ENCODE data around the gene RNF20. TPM values are rescaled to one million over a fixed set of nuclear protein-coding genes. Genes with fewer than 3 reads are reported as not detected.

Gene RNF20
- total RNA-seq, 1 donor from 2014 or later, result 42.8 TPM

- Histone ChIP-seq H3K36me3 (ENCODE audit: insufficient read depth, low read length) (no peaks in the 10 kb centered on the region), H3K9ac (ENCODE audit: low read length) (no peak overlapping the region), H3K27me3 (ENCODE audit: insufficient read depth, low read length) (no peaks in the 10 kb centered on the region), H4K20me1 (ENCODE audit: insufficient read depth, low read length) (no peaks in the 10 kb centered on the region), H3K9me3 (ENCODE audit: insufficient read depth, low read depth, low read length) (no peaks in the 10 kb centered on the region), H3K4me2 (ENCODE audit: low read length) (no peak overlapping the region), H2AFZ (ENCODE audit: low read depth, low read length) (no peak overlapping the region), H3K27ac (ENCODE audit: low read depth, low read length) (no peak overlapping the region), H3K79me2 (ENCODE audit: insufficient read depth, low read length) (no peaks in the 10 kb centered on the region), H3K4me1 (ENCODE audit: insufficient read depth, low read length) (peaks cover 7% of the 10 kb centered on the region), H3K4me3 (ENCODE audit: insufficient read depth, low read depth, low read length) (no peak overlapping the region)
- no peak for DNase-seq (ENCODE audit: low read depth)
- Mint-ChIP-seq H3K36me3 (ENCODE audit: low read depth, unreplicated experiment) (no peaks in the 10 kb centered on the region), H3K27ac (ENCODE audit: unreplicated experiment) (no peak overlapping the region), H3K27me3 (ENCODE audit: low read depth, unreplicated experiment) (no peaks in the 10 kb centered on the region), H3K9me3 (ENCODE audit: unreplicated experiment) (no peaks in the 10 kb centered on the region), H3K4me3 (ENCODE audit: unreplicated experiment) (no peak overlapping the region), H3K4me1 (ENCODE audit: low read depth, unreplicated experiment) (peaks cover 27% of the 10 kb centered on the region)
- no peak for FAIRE-seq
- TF ChIP-seq CTCF (IDR thresholded peaks at IDR 0.05; ENCODE audit: insufficient read depth, low read depth, low read length), result no peak
- no peak for TF ChIP-seq EZH2 (IDR thresholded peaks at IDR 0.05; ENCODE audit: insufficient read depth, low read length)
Measured at GRCh38 chr9:101510459-101510858, 23.2 kb upstream of the RNF20 start.

- no peak overlapping the region for H3K27ac ChIP-seq (ENCODE audit: low read depth, low read length)
- no peak overlapping the region for H3K4me3 ChIP-seq (ENCODE audit: insufficient read depth, low read depth, low read length)
- Mint-ChIP-seq H3K27me3 (ENCODE audit: low read depth, unreplicated experiment) (no peaks in the 10 kb centered on the region), H3K4me1 (ENCODE audit: low read depth, unreplicated experiment) (peaks cover 27% of the 10 kb centered on the region), H3K27ac (ENCODE audit: unreplicated experiment) (no peak overlapping the region), H3K4me3 (ENCODE audit: unreplicated experiment) (no peak overlapping the region), H3K9me3 (ENCODE audit: unreplicated experiment) (no peaks in the 10 kb centered on the region), H3K36me3 (ENCODE audit: low read depth, unreplicated experiment) (no peaks in the 10 kb centered on the region)
- no peak overlapping the region for H2AFZ ChIP-seq (ENCODE audit: low read depth, low read length)
- TF ChIP-seq EZH2 (IDR thresholded peaks at IDR 0.05; ENCODE audit: insufficient read depth, low read length) (no peak), CTCF (IDR thresholded peaks at IDR 0.05; ENCODE audit: insufficient read depth, low read depth, low read length) (no peak)
- H3K79me2 ChIP-seq (ENCODE audit: insufficient read depth, low read length), result no peaks in the 10 kb centered on the region
- H3K9me3 ChIP-seq (ENCODE audit: insufficient read depth, low read depth, low read length), result no peaks in the 10 kb centered on the region
- DNase-seq (ENCODE audit: low read depth) (no peak), FAIRE-seq (no peak)
- no peak overlapping the region for H3K9ac ChIP-seq (ENCODE audit: low read length)
- peaks cover 7% of the 10 kb centered on the region for H3K4me1 ChIP-seq (ENCODE audit: insufficient read depth, low read length)
- no peaks in the 10 kb centered on the region for H4K20me1 ChIP-seq (ENCODE audit: insufficient read depth, low read length)
- H3K36me3 ChIP-seq (ENCODE audit: insufficient read depth, low read length), result no peaks in the 10 kb centered on the region
- H3K4me2 ChIP-seq (ENCODE audit: low read length), result no peak overlapping the region
- H3K27me3 ChIP-seq (ENCODE audit: insufficient read depth, low read length), result no peaks in the 10 kb centered on the region
Measured at GRCh38 chr9:101511009-101511408, 22.6 kb upstream of the RNF20 start.

- Histone ChIP-seq H3K9ac (ENCODE audit: low read length) (no peak overlapping the region), H3K4me2 (ENCODE audit: low read length) (no peak overlapping the region), H3K9me3 (ENCODE audit: insufficient read depth, low read depth, low read length) (no peaks in the 10 kb centered on the region), H2AFZ (ENCODE audit: low read depth, low read length) (no peak overlapping the region), H3K79me2 (ENCODE audit: insufficient read depth, low read length) (no peaks in the 10 kb centered on the region), H4K20me1 (ENCODE audit: insufficient read depth, low read length) (no peaks in the 10 kb centered on the region), H3K36me3 (ENCODE audit: insufficient read depth, low read length) (no peaks in the 10 kb centered on the region), H3K27me3 (ENCODE audit: insufficient read depth, low read length) (no peaks in the 10 kb centered on the region), H3K27ac (ENCODE audit: low read depth, low read length) (no peak overlapping the region), H3K4me3 (ENCODE audit: insufficient read depth, low read depth, low read length) (no peak overlapping the region), H3K4me1 (ENCODE audit: insufficient read depth, low read length) (peaks cover 7% of the 10 kb centered on the region)
- Mint-ChIP-seq H3K27ac (ENCODE audit: unreplicated experiment) (no peak overlapping the region), H3K27me3 (ENCODE audit: low read depth, unreplicated experiment) (no peaks in the 10 kb centered on the region), H3K9me3 (ENCODE audit: unreplicated experiment) (no peaks in the 10 kb centered on the region), H3K36me3 (ENCODE audit: low read depth, unreplicated experiment) (no peaks in the 10 kb centered on the region), H3K4me3 (ENCODE audit: unreplicated experiment) (no peak overlapping the region), H3K4me1 (ENCODE audit: low read depth, unreplicated experiment) (peaks cover 27% of the 10 kb centered on the region)
- no peak for DNase-seq (ENCODE audit: low read depth)
- TF ChIP-seq EZH2 (IDR thresholded peaks at IDR 0.05; ENCODE audit: insufficient read depth, low read length) (no peak), CTCF (IDR thresholded peaks at IDR 0.05; ENCODE audit: insufficient read depth, low read depth, low read length) (no peak)
- FAIRE-seq, result no peak
Measured at GRCh38 chr9:101512116-101512515, 21.5 kb upstream of the RNF20 start.

Data from astrocyte (in vitro differentiated cells and primary cell).